Keratinocyte (primary cell): Measurements from ENCODE around the gene CAPN5. TPM values are rescaled to one million over a fixed set of nuclear protein-coding genes. Genes with fewer than 3 reads are reported as not detected.
A peak's percentile ranks its signal among the peaks of the same experiment; 100 is the strongest.

ENCODE experiments used
- DNase-seq: peaks from one replicate; pipeline ENCODE4 v3.0.0-alpha.2; 2011; ENCODE audit warnings: low read depth, missing footprints, low spot score
- FAIRE-seq: peaks from 2 replicates; lab custom pipeline; 2011; peaks lifted over from hg19 to GRCh38; lab: Jason Lieb, UNC
- H2AFZ ChIP-seq: 2 replicates; pipeline ENCODE4 v1.6.0; 2012; ENCODE audit warnings: low read length, control low read depth, inconsistent platforms; ENCODE audit not compliant: control insufficient read depth
- H3K27ac ChIP-seq: 2 replicates; pipeline ENCODE4 v1.5.1; 2011; ENCODE audit warnings: low read length; ENCODE audit not compliant: control insufficient read depth, insufficient read depth
- H3K27me3 ChIP-seq: 3 replicates; pipeline ENCODE4 v1.6.0; 2011; ENCODE audit warnings: low read length; ENCODE audit not compliant: control insufficient read depth, insufficient read depth; ENCODE audit errors: extremely low read depth
- H3K36me3 ChIP-seq, 2 experiments: 2 replicates in 1 of 2; 3 replicates in 1 of 2; pipeline ENCODE4 v1.5.1; 2011; ENCODE audit warnings: low read length in 2 of 2, mild to moderate bottlenecking in 1 of 2; ENCODE audit not compliant: control insufficient read depth in 2 of 2, insufficient read depth in 2 of 2; ENCODE audit errors: extremely low read depth in 1 of 2
- H3K4me1 ChIP-seq: 3 replicates; pipeline ENCODE4 v1.5.1; 2011; ENCODE audit warnings: low read length; ENCODE audit not compliant: control insufficient read depth, insufficient read depth; ENCODE audit errors: extremely low read depth
- H3K4me2 ChIP-seq: 3 replicates; pipeline ENCODE4 v1.6.0; 2011; ENCODE audit warnings: low read depth, low read length; ENCODE audit not compliant: control insufficient read depth, insufficient read depth; ENCODE audit errors: extremely low read depth
- H3K4me3 ChIP-seq, 3 experiments: fragments of 200-600 bp in 1 of 3; sonication (generic) in 1 of 3; 2 replicates in 2 of 3; 3 replicates in 1 of 3; pipeline ENCODE4 v1.5.1; 2011 to 2016; ENCODE audit warnings: low read length in 3 of 3, mild to moderate bottlenecking in 3 of 3, control low read depth in 2 of 3, inconsistent platforms in 1 of 3, low read depth in 1 of 3, mixed read lengths in 1 of 3, mixed run types in 1 of 3, moderate library complexity in 1 of 3; ENCODE audit not compliant: control insufficient read depth in 2 of 3, insufficient read depth in 2 of 3; ENCODE audit errors: extremely low read depth in 1 of 3
- H3K79me2 ChIP-seq: 2 replicates; pipeline ENCODE4 v1.6.0; 2012; ENCODE audit warnings: low read length; ENCODE audit not compliant: control insufficient read depth, insufficient read depth
- H3K9ac ChIP-seq: 3 replicates; pipeline ENCODE4 v1.6.0; 2011; ENCODE audit warnings: low read length; ENCODE audit not compliant: control insufficient read depth, insufficient read depth; ENCODE audit errors: extremely low read depth
- H3K9me1 ChIP-seq: 3 replicates; pipeline ENCODE4 v1.6.0; 2011; ENCODE audit warnings: low read length; ENCODE audit not compliant: control insufficient read depth, insufficient read depth; ENCODE audit errors: extremely low read depth
- H3K9me3 ChIP-seq: 2 replicates; pipeline ENCODE4 v1.5.1; 2012; ENCODE audit warnings: low read depth, low read length; ENCODE audit not compliant: control insufficient read depth
- H4K20me1 ChIP-seq: 3 replicates; pipeline ENCODE4 v1.6.0; 2011; ENCODE audit warnings: low read length; ENCODE audit not compliant: control insufficient read depth, insufficient read depth; ENCODE audit errors: extremely low read depth
- EZH2 ChIP-seq: IDR thresholded peaks from one replicate; pipeline ENCODE4 v1.6.1; 2012; ENCODE audit warnings: inconsistent platforms, mild to moderate bottlenecking, low read length, moderate library complexity
- dilution Hi-C: fragments of 300-500 bp; cut with MboI; formaldehyde crosslinking; loops from one replicate; pipeline ENCODE4 v1.7.0; 2020; ENCODE audit warnings: low sequenced_read_pairs; ENCODE audit not compliant: extremely low pct_ligation_motif_present
- polyA plus RNA-seq, 5 experiments: library from polyadenylated mRNA; depleted of rRNA in 3 of 5; stranded (reverse) in 3 of 5; stranded (forward) in 1 of 5; unstranded in 1 of 5; fragments of >200 nt; gene quantifications; 1 replicate in 1 of 5; 2 replicates in 3 of 5; 3 replicates in 1 of 5; pipeline versions ENCODE4 v1.2.1 to v1.2.3, GENCODE V29; 2011 to 2012; ENCODE audit warnings: missing spikeins in 2 of 5, low read depth in 1 of 5, low replicate concordance in 1 of 5
- TF ChIP-seq, protein P1 (sequence below), 3 experiments: IDR thresholded peaks in 1 of 3; conservative IDR thresholded peaks in 1 of 3; optimal IDR thresholded peaks in 1 of 3; 2 replicates in 2 of 3; 3 replicates in 1 of 3; pipeline versions ENCODE3 to v1.5.1; 2011; ENCODE audit warnings: low read length in 3 of 3, mild to moderate bottlenecking in 3 of 3, moderate library complexity in 2 of 3, control low read depth in 1 of 3, inconsistent platforms in 1 of 3; ENCODE audit not compliant: insufficient read depth in 2 of 3; ENCODE audit errors: extremely low read depth in 1 of 3

The CAPN5 gene
- polyA plus RNA-seq, 1 donor (not counting 4 experiments of a cell fraction or from before 2014, with no cell fraction given) = 1.2 TPM

DNA sequence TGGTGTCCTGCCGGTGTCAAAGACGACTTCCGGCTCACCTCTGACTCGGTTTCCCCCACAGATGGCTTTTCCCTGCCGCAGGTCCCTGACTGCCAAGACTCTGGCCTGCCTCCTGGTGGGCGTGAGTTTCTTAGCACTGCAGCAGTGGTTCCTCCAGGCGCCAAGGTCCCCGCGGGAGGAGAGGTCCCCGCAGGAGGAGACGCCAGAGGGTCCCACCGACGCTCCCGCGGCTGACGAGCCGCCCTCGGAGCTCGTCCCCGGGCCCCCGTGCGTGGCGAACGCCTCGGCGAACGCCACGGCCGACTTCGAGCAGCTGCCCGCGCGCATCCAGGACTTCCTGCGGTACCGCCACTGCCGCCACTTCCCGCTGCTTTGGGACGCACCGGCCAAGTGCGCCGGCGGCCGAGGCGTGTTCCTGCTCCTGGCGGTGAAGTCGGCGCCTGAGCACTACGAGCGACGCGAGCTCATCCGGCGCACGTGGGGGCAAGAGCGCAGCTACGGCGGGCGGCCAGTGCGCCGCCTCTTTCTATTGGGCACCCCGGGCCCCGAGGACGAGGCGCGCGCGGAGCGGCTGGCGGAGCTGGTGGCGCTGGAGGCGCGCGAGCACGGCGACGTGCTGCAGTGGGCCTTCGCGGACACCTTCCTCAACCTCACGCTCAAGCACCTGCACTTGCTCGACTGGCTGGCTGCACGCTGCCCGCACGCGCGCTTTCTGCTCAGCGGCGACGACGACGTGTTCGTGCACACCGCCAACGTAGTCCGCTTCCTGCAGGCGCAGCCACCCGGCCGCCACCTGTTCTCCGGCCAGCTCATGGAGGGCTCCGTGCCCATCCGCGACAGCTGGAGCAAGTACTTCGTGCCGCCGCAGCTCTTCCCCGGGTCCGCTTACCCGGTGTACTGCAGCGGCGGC is 27.0 kb upstream of the CAPN5 start:
- no peak overlapping the region for H2AFZ ChIP-seq
- H3K9ac ChIP-seq = no peak overlapping the region
- H3K9me1 ChIP-seq = no peaks in the 10 kb centered on the region
- H3K27me3 ChIP-seq = peaks cover 32% of the 10 kb centered on the region
- no peaks in the 10 kb centered on the region for H3K79me2 ChIP-seq
- FAIRE-seq (no peak), DNase-seq (no peak)
- no peak overlapping the region for H3K27ac ChIP-seq
- H4K20me1 ChIP-seq = no peaks in the 10 kb centered on the region
- no peaks in the 10 kb centered on the region for H3K36me3 ChIP-seq
- H3K9me3 ChIP-seq = no peaks in the 10 kb centered on the region
- H3K4me1 ChIP-seq = peaks cover 7% of the 10 kb centered on the region
- H3K4me2 ChIP-seq = peak overlapping the region; percentile 45
- dilution Hi-C loops = no loop called here
- H3K4me3 ChIP-seq = peak overlapping the region; percentile 5 to 23 (median 13)
- TF ChIP-seq EZH2 = peak; percentile 47
- TF ChIP-seq, protein P1, sequence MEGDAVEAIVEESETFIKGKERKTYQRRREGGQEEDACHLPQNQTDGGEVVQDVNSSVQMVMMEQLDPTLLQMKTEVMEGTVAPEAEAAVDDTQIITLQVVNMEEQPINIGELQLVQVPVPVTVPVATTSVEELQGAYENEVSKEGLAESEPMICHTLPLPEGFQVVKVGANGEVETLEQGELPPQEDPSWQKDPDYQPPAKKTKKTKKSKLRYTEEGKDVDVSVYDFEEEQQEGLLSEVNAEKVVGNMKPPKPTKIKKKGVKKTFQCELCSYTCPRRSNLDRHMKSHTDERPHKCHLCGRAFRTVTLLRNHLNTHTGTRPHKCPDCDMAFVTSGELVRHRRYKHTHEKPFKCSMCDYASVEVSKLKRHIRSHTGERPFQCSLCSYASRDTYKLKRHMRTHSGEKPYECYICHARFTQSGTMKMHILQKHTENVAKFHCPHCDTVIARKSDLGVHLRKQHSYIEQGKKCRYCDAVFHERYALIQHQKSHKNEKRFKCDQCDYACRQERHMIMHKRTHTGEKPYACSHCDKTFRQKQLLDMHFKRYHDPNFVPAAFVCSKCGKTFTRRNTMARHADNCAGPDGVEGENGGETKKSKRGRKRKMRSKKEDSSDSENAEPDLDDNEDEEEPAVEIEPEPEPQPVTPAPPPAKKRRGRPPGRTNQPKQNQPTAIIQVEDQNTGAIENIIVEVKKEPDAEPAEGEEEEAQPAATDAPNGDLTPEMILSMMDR (optimal IDR thresholded peaks at IDR 0.05 in 1 of 3, IDR thresholded peaks at IDR 0.05 in 1 of 3, conservative IDR thresholded peaks at IDR 0.05 in 1 of 3; ENCODE audit: extremely low read depth in 1 of 3, insufficient read depth in 2 of 3, low read length in 3 of 3) = peak; percentile 31 to 56 (median 54)

DNA sequence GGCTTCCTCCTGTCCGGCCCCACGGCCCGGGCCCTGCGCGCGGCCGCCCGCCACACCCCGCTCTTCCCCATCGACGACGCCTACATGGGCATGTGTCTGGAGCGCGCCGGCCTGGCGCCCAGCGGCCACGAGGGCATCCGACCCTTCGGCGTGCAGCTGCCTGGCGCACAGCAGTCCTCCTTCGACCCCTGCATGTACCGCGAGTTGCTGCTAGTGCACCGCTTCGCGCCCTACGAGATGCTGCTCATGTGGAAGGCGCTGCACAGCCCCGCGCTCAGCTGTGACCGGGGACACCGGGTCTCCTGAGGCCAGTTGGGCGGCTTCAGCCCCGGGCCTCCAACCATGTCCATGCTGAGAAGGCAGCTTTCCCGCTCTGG is 26.4 kb upstream of the CAPN5 start:
- Histone ChIP-seq H4K20me1 (no peaks in the 10 kb centered on the region), H3K27ac (no peak overlapping the region), H3K4me1 (peaks cover 5% of the 10 kb centered on the region), H3K4me2 (no peak overlapping the region), H3K79me2 (no peaks in the 10 kb centered on the region), H2AFZ (no peak overlapping the region), H3K9me1 (no peaks in the 10 kb centered on the region), H3K9me3 (no peaks in the 10 kb centered on the region), H3K36me3 (no peaks in the 10 kb centered on the region), H3K4me3 (no peak overlapping the region), H3K9ac (no peak overlapping the region), H3K27me3 (peaks cover 32% of the 10 kb centered on the region)
- FAIRE-seq (no peak), DNase-seq (no peak)
- no peak for TF ChIP-seq EZH2
- TF ChIP-seq, protein P1 (optimal IDR thresholded peaks at IDR 0.05 in 1 of 3, IDR thresholded peaks at IDR 0.05 in 1 of 3, conservative IDR thresholded peaks at IDR 0.05 in 1 of 3; ENCODE audit: extremely low read depth in 1 of 3, insufficient read depth in 2 of 3, low read length in 3 of 3) = no peak
- dilution Hi-C loops = no loop called here
